ENCODE measurements around the gene PPM1H.

Gene PPM1H

DNA sequence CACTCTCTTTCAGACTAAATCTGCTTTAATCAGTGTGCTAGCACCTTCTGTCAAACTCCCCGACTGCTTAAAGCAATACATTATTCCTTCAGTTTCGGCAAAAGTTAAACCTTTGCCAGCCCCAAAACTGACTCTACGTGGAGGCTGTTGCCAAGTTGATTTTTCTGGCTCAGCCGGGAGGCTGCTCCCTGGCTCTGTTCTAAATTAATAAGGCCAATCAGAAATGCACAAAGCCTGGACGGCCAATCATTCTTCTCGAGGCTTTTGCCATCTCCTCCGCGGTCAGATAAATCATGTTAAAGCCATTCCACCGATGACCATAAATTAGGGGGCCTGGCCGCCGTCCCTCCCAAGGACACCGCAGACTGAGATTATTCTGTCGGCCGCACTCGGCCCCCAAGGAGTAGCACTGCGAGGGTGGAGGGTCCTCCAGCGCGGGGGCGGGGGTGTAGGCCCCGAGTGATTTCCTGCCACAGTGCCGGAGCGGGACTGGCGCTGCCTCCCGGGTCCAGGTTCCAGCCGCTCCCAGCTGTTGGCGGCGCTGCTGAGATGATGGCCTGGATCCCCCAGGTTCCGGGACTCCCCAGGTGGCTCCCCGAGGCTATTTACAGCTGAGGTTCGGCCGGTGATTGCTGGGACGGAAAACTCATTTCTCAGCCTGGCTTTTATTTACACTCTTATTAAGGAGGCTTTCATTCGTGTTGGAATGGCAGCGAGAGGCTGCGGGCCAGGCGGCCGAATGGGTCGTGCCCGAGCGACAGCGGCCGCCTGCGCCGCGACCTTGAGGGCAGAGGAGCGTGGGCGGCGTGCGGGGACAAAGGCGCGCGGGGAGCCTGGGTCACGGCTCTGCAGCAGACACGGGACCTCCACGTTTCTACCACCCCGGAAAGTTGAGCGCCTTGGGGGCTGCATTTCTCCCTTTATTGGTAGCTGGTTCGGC is 303.2 kb downstream of the PPM1H start:
- peak in 1 of 2 experiments; percentile 10 for DNase-seq

DNA sequence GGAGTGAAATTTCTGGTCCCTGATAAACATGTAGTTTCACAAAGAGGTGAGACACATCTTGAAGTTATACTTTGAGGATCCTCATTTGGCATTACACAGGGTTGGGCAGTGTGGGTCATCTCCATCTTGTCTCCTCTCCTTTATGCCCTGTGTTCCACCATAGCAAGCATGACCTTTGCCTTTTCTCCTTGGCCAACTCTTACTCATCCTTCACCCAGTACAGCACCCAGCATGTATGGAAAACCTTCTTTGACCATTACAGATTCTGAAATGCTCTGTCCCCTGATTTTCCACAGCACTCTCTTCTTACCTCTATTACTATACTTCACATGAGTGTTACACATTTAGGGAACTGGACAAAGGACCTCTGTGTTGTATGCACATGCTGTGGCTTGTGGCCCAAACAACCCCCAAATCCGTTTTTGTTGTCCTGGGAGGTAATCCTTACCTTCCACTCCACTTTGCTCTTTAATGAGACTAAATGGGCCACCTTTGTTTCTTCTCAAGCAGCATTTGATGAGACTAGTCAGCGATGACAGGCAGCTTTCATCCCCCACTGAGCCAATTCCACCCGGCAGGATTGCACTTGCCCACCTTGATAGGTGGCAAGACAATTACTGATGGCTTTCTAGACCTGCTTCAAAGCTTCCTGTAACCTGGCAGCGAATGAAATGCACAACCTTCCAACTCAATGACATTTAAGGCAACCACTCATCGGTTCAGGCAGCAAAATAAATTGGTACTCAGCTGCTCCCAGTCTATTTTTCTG is 304.8 kb downstream of the PPM1H start:
- peak; percentile 72 to 75 for DNase-seq

DNA sequence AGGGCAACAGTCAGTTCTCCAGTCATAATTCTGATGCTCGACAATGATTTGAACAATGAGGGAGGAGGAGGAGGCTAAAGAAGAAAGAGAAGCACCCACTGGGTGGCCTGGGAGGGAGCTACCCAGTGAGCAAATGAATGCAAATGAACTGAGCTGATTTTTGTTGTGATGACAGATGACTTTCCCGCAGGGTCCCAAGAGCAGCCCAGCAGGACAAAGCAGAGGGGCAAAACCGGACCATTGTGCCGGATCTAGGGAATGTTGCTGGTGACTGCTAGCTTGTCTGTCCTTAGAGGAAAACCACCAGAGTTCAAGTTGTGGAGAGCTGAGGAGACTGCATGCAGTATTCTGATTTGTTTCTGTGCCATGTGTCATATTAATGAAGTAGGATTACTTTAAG is 305.5 kb downstream of the PPM1H start:
- no peak for DNase-seq

DNA sequence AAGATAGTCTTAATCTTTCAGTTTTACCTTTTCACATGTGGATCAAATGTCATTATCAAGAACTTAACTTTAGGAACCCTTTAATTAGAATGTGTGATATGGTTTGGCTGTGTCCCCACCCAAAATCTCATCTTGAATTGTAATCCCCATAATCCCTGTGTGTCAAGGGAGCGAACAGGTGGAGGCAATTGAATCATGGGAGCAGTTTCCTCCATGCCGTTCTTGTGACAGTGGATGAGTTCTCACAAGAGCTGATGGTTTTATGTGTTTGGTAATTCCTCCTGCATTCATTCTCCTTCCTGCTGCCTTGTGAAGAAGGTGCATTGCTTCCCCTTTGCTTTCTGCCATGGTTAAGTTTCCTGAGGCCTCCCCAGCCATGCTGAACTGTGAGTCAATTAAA is 307.8 kb downstream of the PPM1H start:
- DNase-seq: no peak

DNA sequence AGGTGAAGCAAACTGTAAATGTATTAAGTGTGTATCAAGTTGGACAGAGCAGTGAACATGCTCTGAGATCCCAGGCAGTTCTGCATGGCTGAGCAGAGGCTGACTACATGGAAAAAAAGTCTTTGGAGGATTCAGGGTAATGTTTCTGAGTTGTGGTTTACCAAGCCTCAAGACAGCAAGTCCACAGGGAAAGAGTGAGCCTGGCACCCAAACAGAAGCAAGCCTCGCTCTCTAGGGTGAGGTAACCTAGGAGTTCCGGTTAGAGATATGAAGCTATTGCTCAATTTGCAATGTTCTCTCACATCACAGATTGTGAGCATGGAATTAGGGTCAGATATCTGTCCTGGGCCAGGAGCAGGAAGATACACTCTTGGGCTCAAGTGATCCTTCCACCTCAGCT is 309.7 kb downstream of the PPM1H start:
- DNase-seq: peak in 1 of 2 experiments; percentile 17

DNA sequence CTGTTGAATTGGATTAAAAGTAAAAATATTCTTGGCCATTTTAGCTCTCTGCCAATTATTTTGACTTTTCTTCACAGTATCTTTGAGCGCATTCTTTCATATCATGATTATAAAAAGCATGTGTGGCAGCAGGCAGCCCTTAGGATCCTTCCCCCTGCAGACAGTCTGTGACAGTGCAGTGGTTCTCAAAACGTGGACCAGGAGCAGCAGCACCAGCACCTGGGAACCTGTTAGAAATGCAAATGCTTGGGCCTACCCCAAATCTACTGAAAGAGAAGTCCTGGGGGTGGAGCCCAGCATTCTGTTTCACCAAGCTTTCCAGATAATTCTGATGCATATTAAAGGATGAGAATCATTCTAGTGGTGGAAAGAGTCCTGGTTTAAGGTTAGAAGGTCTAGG is 312.8 kb downstream of the PPM1H start:
- no peak for DNase-seq

DNA sequence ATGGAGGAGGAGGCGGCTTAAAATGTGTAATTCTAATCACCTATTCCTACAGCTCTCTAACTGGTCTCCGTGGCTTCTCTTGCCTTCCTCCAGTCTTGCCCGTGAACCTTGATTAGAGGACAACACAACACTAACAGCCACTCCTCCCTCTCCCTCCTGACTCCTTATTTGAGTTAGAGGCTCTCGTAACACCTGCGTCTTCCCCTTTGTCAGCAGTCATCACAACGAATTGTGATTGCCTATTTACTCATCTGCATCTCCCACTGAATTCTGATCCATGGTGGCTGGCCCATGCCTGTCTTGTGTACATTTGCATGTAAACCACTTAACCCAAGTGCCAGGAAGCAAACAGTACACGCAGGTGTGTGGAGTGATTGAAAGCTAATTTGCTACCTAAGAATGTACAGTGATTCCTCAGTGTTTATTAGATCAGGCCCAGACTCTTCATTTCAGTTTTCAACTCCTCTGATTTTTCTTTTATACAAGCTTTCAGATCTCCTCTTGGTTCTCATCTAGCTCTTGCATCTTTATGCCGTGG is 313.8 kb downstream of the PPM1H start:
- peak; percentile 65 to 89 for DNase-seq

DNA sequence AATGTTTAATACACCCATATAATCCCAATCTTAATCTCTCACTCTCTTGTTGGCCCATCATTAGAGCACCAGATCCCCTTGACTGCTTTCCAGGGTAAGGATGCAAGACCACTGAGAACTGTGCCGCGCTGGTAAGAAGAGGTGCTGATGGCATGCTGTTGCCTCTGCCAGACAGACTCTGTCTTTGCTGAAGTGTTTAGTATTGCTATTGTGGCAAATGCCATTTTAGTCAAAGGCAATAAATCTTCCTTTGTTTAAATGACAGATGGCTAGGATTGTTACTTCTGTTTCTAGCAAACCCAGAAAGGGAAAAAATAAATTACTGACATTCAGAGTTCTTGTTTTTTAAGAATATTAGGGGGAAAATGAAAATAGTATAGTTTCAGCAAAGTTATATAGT is 316.0 kb downstream of the PPM1H start:
- peak; percentile 11 to 46 for DNase-seq

DNA sequence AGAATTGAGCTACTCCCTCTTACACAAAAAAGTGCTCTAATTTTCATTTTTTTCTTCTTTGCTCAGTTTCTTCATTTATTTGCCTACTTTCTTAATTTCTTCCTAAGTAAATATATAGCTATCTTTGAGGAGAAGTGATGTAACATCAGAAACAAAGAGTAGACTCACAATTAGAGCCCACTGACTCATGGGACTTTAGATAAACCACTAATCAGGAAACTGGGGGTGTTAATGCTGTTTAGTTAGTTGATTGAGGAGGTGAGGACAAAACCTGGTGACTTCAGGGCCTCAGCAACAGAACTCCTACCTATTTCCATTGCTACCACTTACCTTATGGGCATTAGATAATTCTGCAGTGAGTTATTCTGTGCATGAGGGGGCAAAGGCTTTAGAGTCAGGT is 316.6 kb downstream of the PPM1H start:
- no peak for DNase-seq

DNA sequence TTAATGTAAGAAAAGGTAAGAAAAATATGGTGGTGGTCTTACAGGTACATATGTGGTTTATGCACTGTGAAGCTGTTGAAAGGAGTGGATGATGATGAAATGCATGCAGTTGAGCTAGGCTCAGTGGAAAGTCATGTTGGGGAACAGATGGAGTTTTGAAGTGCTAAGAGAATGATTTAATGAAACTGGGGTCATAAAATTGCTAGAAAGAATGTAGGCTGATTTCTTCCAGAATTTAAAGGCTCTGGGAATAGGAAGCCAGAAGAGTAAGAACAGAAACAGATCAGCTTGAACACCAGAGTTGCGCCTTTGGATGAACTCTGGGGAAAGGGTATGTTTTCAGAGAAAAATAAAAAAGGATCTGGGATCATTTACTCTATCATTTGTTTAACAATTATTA is 321.9 kb downstream of the PPM1H start:
- DNase-seq: no peak

DNA sequence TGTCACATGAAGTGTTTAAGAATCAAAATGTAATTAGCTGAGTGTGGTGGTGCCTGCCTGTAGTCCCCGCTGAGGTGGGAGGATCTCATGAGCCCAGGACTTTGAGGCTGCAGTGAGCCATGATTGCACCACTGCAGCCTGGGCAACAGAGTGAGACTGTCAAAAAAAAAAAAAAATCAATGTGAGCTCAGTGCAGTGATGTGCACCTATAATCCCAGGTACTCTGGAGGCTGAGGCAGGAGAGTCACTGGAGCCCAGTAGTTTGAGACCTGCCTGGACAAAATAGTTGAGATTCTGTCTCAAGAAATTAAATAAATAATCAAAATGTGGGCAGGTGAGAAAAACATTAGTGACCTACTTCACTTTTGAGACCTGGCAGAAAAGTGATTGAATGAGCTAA is 328.3 kb downstream of the PPM1H start:
- DNase-seq: no peak

DNA sequence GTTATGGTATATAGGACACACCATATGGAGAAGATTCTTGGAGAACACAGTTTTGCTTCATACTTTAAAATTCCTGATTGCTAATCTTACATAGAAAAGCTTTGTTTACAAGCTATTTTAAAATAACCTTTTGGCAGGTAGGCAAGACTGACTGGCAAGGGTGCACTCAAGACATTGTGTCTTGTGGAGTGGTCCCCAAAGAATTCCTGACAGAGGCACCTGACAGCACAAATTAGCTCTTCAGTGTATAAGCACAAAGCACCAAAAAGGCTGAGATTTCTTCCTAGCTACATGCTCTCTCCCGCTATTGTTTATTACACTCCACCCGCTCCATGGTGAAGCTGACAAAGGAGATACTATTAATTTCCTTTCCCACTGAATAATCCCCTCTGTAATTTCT is 329.0 kb downstream of the PPM1H start:
- DNase-seq: peak; percentile 49 to 58

DNA sequence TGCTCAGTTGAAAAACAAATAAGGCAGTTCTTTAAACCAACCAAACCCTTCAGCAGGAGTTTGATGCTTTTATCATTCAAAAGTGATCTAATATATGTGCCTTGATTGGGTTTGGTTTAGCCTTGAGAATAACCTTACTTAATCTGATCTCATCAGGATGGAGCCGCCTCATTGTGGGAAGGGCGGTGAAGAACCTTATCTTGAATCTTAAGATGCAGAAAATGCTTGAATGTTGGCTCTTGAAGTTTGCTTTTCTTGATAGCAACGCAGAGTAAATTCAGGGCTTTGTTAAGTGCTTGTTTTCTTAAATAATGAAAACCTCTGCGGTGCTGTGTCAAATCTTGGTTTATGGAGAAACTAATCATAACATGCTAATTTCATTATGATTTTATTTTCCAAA is 330.1 kb downstream of the PPM1H start:
- DNase-seq: no peak

DNA sequence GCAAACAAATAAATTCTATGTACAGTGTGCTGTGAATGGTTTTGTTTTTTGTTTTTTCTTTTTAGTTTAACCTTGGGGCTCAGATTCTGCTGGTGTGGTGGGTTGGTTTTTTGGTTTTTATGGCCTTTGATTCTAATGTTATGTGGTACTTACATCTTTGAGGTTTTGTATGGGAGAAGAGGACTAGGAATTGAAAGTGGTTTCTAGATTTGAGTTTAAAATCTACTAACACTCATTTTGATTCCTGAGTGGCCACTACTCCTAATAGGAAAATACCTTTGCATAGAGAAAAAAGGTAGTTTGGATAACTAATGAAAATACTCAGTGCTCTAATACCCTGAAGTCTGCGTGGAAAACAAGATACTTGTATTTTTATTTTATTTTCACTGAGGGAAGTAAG is 330.6 kb downstream of the PPM1H start:
- DNase-seq: no peak

DNA sequence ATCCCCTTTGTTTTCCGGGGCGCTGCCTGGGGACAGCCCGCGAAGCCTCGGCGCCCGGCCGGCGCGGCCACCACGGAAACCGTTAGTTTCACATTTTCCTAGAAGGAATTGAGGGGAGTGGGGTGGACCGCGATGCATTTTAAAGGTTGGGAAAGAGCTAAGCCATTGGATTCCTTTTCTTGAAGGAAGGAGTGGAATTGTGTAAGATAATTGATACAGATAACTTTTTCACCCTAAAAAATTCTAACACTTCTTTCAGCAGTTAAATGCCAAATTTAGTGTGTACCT is 331.2 kb downstream of the PPM1H start:
- no peak for DNase-seq

DNA sequence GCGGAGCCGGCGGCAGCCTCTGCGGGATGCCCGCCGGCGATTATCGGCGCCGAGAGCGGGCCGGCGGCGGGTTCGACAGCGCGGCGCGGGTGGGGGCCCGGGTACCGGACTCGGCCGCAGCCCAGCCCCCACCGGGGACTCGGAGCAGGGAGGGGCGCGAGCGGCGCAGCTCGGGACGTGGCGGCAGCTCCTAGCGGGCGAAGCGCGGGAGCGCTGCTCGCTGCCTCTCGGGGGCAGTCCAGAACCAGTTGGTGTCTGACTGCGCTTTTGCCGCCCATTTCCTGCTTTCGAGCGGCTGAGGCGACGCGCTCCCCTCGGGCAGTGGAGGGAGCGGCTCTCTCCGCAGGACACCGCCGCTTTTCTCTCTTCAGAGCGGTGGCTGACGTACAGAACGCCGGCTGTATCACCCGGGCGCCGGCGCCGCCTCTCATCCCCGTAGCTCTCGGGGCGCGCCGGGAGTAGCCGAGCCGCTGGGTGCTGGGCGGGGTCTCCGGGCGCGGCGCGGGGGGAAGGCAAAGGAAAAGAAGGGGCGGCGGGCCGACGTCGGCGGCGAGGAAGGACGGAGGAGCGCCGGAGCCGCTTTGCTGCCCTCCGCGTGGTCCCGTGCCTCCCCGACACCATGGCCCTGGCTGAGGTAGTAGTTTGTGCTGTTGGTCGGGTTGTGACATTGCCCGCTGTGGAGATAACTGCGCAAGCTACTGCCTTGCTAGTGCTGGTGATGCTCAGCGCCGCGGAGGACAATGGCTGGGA is 331.7 kb downstream of the PPM1H start:
- DNase-seq: peak; percentile 72 to 82

DNA sequence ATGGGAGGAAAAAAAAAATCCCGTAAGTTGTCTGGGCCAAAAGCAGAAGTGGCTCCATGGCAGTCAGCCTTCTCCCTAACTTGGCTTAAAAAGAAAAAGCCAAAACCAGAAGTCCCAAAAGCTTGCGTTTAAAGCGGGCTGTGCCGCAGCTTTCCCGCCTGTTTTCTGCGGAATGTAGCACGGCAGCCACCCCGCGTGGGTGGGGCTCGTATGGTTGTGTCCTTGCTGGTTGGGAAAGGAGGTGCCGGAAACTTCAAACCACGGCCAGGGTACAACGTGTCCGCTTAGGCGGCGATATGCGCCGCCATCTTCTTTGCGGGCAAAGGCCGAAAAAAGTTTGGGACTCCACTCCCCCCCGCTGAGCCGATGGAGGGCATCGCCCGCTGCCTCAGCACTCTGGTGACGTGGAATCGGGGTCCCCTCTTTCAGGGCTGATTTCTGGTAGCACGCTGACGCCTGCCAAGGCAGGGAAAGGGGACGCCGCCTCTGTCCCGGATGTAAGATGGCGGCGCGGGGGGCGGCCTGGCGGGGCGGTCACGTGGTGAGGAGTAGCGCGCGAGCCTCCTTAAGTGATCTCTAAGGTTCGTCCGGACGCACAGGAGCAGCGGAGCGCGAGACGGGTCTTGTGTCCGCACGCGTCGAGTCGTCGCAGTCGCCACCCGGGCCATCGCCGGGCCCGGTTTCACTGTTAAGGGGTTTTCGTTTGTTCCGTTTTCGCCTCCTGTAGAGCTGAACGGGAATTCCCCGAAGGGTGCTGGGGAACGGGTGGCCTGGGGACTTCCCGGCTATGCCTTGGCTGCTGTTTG is 332.5 kb downstream of the PPM1H start:
- peak; percentile 91 to 94 for DNase-seq

DNA sequence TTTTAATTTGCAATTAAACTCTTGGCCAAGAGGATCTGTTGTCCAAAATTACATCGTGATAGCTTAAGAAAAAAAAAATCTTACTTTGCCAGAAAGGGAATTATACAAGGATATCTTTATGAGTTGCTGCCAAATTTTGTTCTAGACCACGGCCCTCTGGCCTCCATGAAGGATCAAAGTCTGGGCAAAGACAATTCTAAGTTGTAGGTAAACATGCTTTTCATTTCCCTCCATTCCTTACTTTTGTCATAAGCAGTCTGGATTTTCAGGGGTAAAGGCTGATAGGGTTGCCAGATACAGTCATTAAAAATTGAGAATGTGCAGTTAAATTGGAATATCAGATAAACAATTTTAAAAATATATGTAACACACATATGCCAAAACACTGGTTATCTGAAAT is 333.2 kb downstream of the PPM1H start:
- DNase-seq: no peak

DNA sequence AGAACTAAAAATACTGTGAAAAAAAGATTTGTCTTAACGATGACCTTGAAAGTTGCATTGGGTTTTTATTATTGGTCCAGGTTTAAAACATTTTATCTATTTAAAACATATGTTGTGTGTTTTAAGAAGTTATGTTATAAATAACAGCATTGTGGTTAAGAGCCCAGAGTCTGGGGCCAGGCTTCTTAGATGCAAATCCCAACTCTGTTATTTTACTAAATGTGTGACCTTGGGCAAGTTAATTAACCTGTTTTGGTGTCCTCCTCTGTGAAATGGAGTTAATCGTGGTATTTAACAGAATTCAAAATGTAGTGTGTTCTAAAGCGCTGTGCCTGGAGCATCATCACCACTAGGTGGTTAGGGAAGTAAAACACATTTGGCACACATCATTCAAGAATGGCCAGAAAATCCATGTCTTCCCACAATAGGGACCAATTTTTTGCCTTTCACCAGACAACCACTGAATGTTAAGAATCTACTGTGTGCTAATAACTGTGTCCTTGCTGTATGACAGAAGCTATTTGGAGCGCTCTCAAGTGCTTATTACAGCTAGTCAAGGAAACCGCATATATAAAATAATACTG is 335.0 kb downstream of the PPM1H start:
- no peak for DNase-seq

DNA sequence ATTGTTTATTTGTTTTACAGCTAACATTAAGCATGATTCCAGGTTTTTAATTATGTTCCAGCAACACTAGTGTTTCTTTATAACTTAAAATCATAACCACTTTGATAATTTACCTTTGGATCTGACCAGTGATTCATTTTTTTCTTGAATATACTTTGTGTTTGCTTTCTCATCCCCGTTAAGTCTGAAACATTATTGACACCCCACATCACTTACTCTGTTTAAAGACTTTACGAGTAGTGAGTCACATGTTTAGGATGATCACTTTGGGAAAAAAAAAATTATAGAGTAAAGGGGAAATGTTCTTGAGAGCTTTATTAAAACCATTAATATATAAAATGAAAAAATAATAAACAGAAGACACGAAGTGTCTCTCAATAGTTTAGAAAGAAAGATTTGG is 336.1 kb downstream of the PPM1H start:
- no peak for DNase-seq

DNA sequence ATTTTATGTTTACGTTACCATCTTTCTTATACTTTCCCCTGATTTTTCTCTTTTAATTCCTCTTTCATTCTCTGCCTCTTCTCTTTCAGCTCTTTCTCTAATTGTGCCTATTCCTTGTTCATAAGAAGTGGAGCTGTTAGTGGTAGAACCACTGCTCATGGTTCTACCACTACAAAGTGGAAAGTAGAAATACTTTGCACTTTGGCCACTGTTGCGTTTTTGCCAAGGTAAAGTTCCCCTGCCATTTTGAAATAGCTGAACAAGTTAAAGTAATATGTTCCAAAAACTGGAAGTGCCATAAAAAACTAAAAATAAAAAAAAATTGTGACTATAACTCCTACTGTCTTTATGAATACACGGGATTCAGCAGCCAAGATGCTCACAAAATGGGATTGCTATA is 337.7 kb downstream of the PPM1H start:
- DNase-seq: no peak
